ENCODE data around the gene PRRG3. TPM values are rescaled to one million over a fixed set of nuclear protein-coding genes. Genes with fewer than 3 reads are reported as not detected.
A peak's percentile ranks its signal among the peaks of the same experiment; 100 is the strongest.
"Not testable (repeated sequence)": the region's sequence is repeated elsewhere in the genome, so short reads cannot be mapped to it uniquely, and the experiment has no call there.

Gene PRRG3
- total RNA-seq, result not detected

DNA sequence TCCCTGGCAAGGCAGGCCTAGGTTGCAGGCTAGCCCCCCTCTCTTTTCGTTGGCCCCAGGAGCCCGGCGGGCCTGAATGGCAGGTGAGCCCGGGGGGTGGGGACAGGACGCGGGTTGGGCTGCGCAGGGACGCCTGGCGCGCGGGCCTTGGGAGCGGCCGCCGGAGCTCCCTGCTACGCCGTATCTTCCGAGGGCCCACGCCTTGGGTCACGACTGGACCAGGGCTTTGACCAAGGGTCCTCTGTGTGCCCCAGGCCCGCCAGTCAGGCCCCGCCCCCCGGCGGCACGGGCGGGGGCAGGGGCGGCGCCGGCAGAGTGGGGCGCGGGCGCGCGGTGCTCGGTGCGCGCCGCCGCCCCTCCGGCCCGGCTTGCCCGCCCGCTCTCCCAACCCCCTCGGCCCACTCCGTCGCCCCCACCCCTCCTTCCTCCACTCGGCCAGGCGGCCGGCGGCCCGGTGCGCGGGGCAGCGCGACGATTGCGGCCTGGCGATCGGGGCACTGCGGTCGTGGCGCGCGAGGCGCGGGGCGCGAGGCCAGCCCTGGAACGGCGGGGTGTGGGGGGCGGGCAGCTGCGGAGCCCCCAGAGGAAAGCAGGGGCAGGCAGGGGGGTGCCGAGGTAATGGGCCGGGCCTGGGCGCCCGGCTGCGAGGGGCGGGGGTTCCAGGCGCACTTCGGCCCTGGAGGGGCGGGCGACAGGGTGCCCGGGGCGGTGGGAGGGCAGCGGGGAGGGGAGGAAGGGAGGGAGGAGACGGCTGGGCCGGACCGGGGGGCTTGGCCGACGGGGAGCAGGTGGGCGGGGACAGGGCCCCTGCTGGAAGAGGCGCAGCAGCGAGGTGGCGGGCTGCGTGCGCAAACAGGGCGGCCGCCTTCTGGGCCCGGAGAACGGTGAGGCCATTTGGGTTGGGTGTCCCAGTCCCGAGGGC lies at the start of gene PRRG3:
PRRG3 (plus strand) TSS at position 798 of the 922 bp plus-strand sequence. CDS start 3,357 bp downstream, outside the sequence.
- DNase-seq (ENCODE audit: low read depth in 2 of 3, low spot score in 2 of 3), result no peak

DNA sequence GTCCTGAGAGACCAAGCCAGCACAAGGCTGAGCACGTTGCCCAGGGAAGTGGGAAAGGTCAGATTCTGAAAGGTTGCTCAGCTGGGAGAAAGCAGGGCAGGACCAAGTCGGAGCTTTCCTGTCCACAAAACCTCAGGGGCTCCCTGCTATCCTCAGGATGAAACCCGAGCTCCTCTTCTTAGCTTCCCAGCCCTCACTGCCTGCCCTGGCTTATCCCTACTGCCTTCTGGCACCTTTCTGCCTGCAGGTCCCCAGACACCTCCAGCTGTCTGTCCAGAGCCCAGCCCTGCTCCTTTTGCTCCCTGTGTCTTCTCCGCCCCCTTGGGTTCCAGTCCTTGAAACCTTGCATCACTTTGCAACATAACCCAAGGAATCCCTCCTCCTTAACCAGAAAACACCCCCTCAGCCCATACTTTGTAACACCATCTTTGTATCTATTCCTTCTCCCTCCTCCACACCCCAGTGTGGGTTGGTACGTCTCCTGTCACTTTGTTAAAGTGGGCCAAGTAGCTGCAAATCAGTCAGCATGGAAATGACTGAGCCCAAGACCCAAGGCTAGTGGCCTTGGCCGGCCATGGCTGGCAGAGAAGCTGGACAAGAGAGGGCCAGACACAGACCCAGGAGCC lies 20.0 kb upstream of the PRRG3 start:
- DNase-seq (ENCODE audit: low read depth in 2 of 3, low spot score in 2 of 3), result no peak

DNA sequence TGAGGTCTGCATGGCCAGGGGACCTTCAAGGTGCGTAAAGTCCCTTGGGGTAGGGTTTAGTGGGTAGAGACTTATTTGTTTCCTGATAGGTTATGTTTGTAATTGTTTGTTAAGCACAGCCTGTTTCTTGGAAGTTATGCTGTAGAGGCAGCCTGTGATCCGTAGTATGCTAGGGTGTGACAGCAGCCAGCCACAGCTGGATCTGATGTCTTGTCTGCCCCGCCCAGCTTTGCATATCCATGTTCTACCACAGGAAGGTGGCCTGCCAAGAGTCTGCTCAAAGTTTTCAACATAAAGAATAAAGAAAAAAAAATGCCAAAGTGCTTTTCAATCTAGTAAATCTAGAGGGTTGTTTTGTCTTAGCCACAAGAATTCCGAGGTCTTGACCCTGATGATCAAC lies 19.1 kb upstream of the PRRG3 start:
- DNase-seq (ENCODE audit: low read depth in 2 of 3, low spot score in 2 of 3), result no peak

DNA sequence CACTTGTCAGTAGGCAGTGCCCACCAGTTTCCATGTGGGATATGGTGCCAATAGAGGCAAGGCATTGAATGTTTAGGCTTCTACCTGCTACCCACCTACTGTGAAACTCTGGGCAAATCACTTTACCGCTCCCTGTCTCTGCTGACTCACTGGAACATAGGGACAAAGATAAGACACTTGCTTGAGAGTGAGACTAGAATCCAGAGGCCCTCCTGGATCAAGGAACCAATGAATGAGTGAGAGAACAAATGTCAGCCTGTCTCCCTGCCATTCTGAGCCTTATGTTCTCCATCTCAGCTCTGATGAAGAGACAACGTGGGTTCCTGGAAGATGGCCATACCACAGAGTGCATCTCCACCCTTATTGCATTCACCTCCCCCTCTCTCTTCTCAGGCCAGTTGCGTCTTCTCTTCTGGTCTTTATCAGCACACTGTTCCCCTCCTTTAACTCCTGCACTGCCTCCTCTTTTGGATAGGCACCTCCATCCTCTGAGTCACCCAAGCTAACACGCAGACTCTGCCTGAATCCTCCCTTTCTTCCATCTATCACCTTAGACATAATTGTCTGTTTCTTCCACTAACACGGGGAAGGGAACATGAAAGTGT lies 15.4 kb upstream of the PRRG3 start:
- DNase-seq (ENCODE audit: low read depth in 2 of 3, low spot score in 2 of 3), result no peak

DNA sequence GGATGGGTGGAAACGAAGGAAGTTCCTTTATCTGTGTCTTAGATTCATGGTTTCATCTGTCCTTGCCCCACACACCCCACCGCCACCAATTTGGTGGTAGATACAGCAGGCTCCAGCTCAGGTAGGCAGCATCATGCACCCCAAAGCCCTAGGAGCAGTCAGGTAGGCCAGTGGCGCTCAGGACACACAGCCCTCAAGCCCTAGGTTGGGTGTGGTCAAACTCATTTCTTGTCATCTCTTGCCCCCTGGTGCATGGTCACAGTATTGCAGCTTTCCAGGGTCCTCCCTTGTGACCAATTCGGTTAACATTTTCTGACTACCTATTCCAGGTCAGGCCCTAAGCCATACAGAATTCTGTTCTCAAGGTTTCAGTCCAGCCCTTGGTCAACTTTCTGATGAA lies 14.5 kb upstream of the PRRG3 start:
- peak; percentile 17 to 67 (median 22) for DNase-seq (ENCODE audit: low read depth in 2 of 3, low spot score in 2 of 3)

DNA sequence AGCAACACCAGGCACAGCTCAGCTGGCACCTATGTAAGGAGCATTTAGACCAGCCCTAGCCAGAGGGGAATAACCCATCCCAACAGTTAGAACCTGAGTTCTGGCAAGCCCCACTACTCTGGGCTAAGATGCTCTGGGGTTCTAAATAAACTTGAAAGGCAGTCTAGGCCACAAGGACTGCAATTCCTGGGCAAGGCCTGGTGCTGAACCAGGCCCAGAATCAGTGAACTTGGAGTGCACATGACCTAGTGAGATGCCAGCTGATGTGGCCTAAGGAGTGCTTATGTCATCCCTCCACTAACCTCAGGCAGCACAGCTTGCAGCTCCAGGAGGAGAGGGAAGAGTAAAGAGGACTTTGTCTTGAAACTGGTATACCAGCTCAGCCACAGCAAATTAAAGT lies 7.6 kb upstream of the PRRG3 start:
- DNase-seq (ENCODE audit: low read depth in 2 of 3, low spot score in 2 of 3), result no peak

DNA sequence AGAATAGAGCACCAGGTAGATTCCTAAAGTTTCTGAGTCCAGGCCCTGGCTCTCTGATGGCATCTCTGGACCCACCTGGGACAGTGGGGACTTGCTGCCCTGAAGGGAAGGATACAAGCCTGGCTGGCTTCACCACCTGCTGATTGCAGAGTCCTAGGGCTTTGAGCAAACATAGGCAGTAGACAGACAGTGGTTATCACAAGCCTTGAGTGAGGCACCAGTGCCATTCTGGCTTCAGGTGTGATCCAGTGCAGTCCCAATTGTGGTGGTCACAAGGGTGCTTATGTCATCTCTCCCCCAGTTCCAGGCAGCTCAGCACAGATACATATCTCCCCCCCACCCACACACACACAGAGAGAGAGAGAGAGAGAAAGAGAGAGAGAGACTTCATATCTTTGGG lies 6.6 kb upstream of the PRRG3 start:
- no peak for DNase-seq (ENCODE audit: low read depth in 2 of 3, low spot score in 2 of 3)

DNA sequence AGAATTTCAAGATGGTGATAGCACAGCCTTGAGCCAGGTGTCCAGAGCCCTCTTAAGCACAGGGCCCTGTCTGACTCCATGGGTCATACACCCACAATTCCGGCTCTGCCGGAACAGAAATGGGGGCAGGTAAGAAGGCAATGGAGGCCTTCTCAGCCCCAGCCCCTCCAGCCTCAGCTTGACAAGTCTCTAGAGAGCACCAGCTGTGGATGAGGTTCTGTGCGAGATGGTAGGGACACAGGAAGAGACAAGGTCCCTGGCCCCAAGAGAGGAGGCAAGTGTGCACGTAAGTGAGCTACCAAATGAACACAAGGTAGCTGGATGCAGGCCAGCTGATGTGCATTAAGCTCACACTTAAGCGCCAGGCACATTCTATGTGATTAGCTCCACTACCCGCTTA lies 2.4 kb upstream of the PRRG3 start:
- DNase-seq (ENCODE audit: low read depth in 2 of 3, low spot score in 2 of 3), result no peak

DNA sequence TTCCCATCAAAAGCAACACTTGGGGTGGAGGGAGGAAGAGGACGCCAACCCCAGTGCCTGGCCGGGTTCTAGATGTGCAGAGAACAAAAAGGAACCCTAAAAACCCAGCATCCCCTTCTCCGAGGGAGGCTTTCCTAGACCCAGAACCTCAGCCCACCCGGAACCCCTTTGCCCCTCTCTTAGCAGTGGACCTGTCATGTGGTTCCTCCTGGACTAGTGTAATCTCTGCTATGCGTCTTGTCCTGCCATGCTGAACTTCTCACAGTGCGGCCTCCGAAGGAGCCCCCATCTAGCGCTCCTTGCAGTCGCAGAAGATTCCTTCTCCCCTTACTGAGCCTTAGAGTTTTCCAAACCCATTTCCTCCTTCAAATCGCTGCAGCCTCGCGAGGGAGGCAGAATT lies 1.1 kb upstream of the PRRG3 start:
- no peak for DNase-seq (ENCODE audit: low read depth in 2 of 3, low spot score in 2 of 3)

GRCh38 chrX:151695583-151696340 lies 504 bp downstream of the PRRG3 start:
- DNase-seq (ENCODE audit: low read depth in 2 of 3, low spot score in 2 of 3), result no peak

GRCh38 chrX:151697082-151697481 lies 1.8 kb downstream of the PRRG3 start:
- not testable (repeated sequence) for DNase-seq (ENCODE audit: low read depth in 2 of 3, low spot score in 2 of 3)

GRCh38 chrX:151697522-151697921 lies 2.3 kb downstream of the PRRG3 start:
- no peak for DNase-seq (ENCODE audit: low read depth in 2 of 3, low spot score in 2 of 3)

DNA sequence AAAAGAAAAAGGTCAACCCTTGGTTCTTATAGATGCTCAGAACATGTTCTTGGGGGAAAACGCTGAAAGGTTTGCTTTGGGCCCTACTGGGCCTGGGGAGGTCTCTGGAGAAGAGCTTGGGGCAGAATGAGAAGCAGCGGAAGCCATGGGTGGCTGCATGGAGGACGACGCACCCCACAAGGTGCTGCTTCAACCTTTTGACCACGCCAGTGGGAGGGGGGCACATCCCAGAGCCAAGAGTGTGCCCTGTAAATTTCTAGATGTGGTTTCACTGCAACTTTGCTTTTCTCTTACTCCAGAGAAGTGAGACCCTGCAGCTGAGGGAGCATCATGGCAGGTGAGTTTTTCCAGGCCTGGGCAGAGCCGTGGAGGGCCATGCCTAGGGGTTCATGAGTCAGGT lies 3.2 kb downstream of the PRRG3 start:
- no peak for DNase-seq (ENCODE audit: low read depth in 2 of 3, low spot score in 2 of 3)

DNA sequence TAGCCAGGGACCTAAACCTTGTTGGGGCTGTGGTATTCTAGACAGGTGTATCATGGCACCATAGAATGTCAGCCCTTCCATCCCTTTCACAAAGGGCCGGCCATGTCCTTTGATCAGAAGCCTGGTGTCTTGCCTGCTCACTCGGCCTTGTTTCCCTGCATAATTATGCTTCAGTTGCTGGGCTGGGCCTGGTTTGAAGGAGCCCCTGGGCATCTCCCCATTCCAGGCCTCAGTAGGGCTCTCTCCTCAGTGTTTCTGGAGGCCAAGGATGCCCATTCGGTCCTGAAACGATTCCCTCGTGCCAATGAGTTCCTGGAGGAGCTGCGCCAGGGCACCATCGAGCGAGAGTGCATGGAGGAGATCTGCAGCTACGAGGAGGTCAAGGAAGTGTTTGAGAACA lies 4.5 kb downstream of the PRRG3 start:
- no peak for DNase-seq (ENCODE audit: low read depth in 2 of 3, low spot score in 2 of 3)

GRCh38 chrX:151700581-151700980 lies 5.3 kb downstream of the PRRG3 start:
- DNase-seq (ENCODE audit: low read depth in 2 of 3, low spot score in 2 of 3), result no peak

- no peak for DNase-seq (ENCODE audit: low read depth in 2 of 3, low spot score in 2 of 3)
Observed at GRCh38 chrX:151701071-151701470, 5.8 kb downstream of the PRRG3 start.

GRCh38 chrX:151701531-151701930 lies 6.3 kb downstream of the PRRG3 start:
- no peak for DNase-seq (ENCODE audit: low read depth in 2 of 3, low spot score in 2 of 3)

- DNase-seq (ENCODE audit: low read depth in 2 of 3, low spot score in 2 of 3), result no peak
Observed at GRCh38 chrX:151702026-151702714, 6.9 kb downstream of the PRRG3 start.

GRCh38 chrX:151702741-151703340 lies 7.6 kb downstream of the PRRG3 start:
- DNase-seq (ENCODE audit: low read depth in 2 of 3, low spot score in 2 of 3), result no peak

DNA sequence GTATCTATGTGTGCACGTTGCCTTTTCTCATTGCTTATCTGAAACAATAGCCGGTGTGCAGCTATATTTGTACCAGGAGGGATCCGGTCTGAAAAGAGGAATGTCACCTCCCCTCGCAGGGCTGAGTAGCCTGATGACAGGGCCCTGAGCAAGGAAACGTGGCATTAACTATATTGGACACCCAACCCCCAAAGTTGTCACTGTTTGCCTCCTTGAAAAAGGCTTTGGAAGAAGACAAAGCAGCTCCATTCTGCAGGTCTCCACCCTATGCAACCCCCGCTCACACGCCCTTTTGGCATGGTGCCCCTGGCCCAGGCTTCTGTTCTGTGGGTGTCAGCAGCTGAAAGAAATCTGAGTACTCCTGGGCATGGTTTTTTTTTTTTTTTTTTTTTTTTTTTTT lies 8.2 kb downstream of the PRRG3 start:
- DNase-seq (ENCODE audit: low read depth in 2 of 3, low spot score in 2 of 3), result no peak
